ENCODE results near the gene SLC26A2.
A peak's percentile ranks its signal among the peaks of the same experiment; 100 is the strongest.

DNA sequence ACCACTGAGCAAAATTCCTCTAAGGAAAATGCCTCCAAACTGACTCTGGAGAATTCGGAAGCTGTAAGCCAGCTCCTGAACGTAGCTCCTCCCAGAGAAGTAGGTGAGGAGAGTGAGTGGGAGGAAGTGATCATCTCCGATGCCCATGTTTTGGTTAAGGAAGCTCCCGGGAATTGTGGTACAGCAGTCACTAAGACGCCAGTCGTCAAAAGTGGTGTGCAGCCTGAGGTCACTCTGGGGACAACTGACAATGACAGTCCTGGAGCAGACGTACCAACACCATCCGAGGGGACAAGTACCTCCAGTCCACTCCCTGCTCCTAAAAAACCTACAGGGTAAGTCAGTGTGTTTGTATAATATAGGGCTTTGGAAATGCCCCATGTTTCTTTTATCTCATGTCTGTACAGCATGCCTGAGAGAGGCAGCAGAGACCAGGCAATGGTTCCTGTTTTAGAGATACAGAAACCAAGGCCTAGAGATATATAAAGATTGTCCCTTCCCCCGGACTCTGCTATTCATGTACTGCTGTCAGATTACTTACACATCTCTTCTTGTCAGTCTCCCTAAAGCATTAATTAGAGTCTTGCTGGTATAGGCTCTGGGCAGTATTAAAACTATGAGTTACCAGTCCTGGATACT is 63.9 kb downstream of the SLC26A2 start:
- TF ChIP-seq, protein P1, sequence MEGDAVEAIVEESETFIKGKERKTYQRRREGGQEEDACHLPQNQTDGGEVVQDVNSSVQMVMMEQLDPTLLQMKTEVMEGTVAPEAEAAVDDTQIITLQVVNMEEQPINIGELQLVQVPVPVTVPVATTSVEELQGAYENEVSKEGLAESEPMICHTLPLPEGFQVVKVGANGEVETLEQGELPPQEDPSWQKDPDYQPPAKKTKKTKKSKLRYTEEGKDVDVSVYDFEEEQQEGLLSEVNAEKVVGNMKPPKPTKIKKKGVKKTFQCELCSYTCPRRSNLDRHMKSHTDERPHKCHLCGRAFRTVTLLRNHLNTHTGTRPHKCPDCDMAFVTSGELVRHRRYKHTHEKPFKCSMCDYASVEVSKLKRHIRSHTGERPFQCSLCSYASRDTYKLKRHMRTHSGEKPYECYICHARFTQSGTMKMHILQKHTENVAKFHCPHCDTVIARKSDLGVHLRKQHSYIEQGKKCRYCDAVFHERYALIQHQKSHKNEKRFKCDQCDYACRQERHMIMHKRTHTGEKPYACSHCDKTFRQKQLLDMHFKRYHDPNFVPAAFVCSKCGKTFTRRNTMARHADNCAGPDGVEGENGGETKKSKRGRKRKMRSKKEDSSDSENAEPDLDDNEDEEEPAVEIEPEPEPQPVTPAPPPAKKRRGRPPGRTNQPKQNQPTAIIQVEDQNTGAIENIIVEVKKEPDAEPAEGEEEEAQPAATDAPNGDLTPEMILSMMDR (IDR thresholded peaks at IDR 0.05; ENCODE audit: poor library complexity), result peak; percentile 16
- TF ChIP-seq EZH2 (IDR thresholded peaks at IDR 0.05; ENCODE audit: borderline replicate concordance) (no peak), EZH2phosphoT487 (IDR thresholded peaks at IDR 0.05; ENCODE audit: low read depth, severe bottlenecking, unreplicated experiment) (no peak)
